SK-N-SH (cell line): Measurements from ENCODE around the gene SLC47A1.
"Not testable (repeated sequence)": the region's sequence is repeated elsewhere in the genome, so short reads cannot be mapped to it uniquely, and the experiment has no call there.

Experiments
- CHD2 ChIP-seq: fragments of 150-350 bp; IDR thresholded peaks from 2 replicates; pipeline ENCODE4 v1.6.1; 2018; ENCODE audit warnings: low read length; ENCODE audit not compliant: partially characterized antibody
- CTCF ChIP-seq: fragments of 200-600 bp; sonication (generic); IDR thresholded peaks from 2 replicates; pipeline ENCODE4 v1.6.1; 2017; ENCODE audit warnings: antibody characterized with exemption, mild to moderate bottlenecking, moderate library complexity
- EP300 ChIP-seq, 2 experiments: IDR thresholded peaks; 2 replicates each; pipeline versions ENCODE4 v1.4.0 to v1.6.1; 2012; ENCODE audit warnings: borderline replicate concordance in 1 of 2, low read depth in 1 of 2, low read length in 1 of 2
- JUND ChIP-seq: IDR thresholded peaks from 2 replicates; pipeline ENCODE4 v1.4.0; 2012
- MAX ChIP-seq: IDR thresholded peaks from 2 replicates; pipeline ENCODE4 v1.4.0; 2012; ENCODE audit warnings: low read depth
- POLR2AphosphoS5 ChIP-seq: IDR thresholded peaks from 2 replicates; pipeline ENCODE4 v1.6.1; 2012; ENCODE audit warnings: low read depth, low read length
- SIN3A ChIP-seq: IDR thresholded peaks from 2 replicates; pipeline ENCODE4 v1.6.1; 2012; ENCODE audit warnings: low read depth, mild to moderate bottlenecking, low read length, moderate library complexity, borderline replicate concordance
- TAF1 ChIP-seq: IDR thresholded peaks from 2 replicates; pipeline ENCODE4 v1.6.1; 2012; ENCODE audit warnings: low read depth, mild to moderate bottlenecking, low read length, moderate library complexity, borderline replicate concordance
- USF1 ChIP-seq: IDR thresholded peaks from 2 replicates; pipeline ENCODE4 v1.4.0; 2012; ENCODE audit warnings: low read depth, borderline replicate concordance
- USF2 ChIP-seq: fragments of 150-350 bp; IDR thresholded peaks from 2 replicates; pipeline ENCODE4 v1.6.1; 2017; ENCODE audit warnings: antibody characterized with exemption, low read length, low read depth, borderline replicate concordance
- YY1 ChIP-seq: IDR thresholded peaks from 2 replicates; pipeline ENCODE4 v1.4.0; 2012; ENCODE audit warnings: low read depth, mild to moderate bottlenecking

- not testable (repeated sequence) for TF ChIP-seq CTCF; JUND; TAF1; POLR2AphosphoS5; MAX; YY1; SIN3A; USF2; USF1; EP300 (IDR thresholded peaks at IDR 0.05; ENCODE audit: borderline replicate concordance in 1 of 2, low read depth in 1 of 2, low read length in 1 of 2); CHD2
These were observed 48.5 kb downstream of the SLC47A1 start for GRCh38 chr17:19582152-19582551.
